Liver (tissue), 9 donors: ENCODE data around the gene CAMKMT. TPM values are rescaled to one million over a fixed set of nuclear protein-coding genes. Genes with fewer than 3 reads are reported as not detected.

ENCODE experiments used
- DNase-seq: peaks from one replicate; pipeline ENCODE4 v3.0.0-alpha.2; 2017; ENCODE audit warnings: low spot score
- H3K27ac ChIP-seq, 2 donors: one replicate each; pipeline ENCODE4 v1.7.0; 2013; ENCODE audit warnings: inconsistent platforms in 2 of 2, low read length in 2 of 2, control low read depth in 1 of 2, low read depth in 1 of 2, mild to moderate bottlenecking in 1 of 2
- H3K27me3 ChIP-seq, 4 donors: one replicate each; pipeline versions ENCODE4 v1.6.1 to v1.7.0; 2013; ENCODE audit warnings: low read length in 3 of 4, inconsistent platforms in 1 of 4, mild to moderate bottlenecking in 1 of 4, moderate library complexity in 1 of 4; ENCODE audit not compliant: control insufficient read depth in 4 of 4, insufficient read depth in 4 of 4
- H3K36me3 ChIP-seq, 4 donors: one replicate each; pipeline versions ENCODE4 v1.6.1 to v1.7.0; 2013; ENCODE audit warnings: low read length in 3 of 4, mild to moderate bottlenecking in 3 of 4, low read depth in 1 of 4, moderate library complexity in 1 of 4; ENCODE audit not compliant: control insufficient read depth in 4 of 4, insufficient read depth in 3 of 4
- H3K4me1 ChIP-seq, 4 donors: one replicate each; pipeline versions ENCODE4 v1.6.1 to v1.7.0; 2013; ENCODE audit warnings: low read length in 3 of 4, mild to moderate bottlenecking in 3 of 4, moderate library complexity in 1 of 4; ENCODE audit not compliant: control insufficient read depth in 4 of 4, insufficient read depth in 4 of 4
- H3K4me3 ChIP-seq, 3 donors: one replicate each; pipeline versions ENCODE4 v1.6.1 to v1.7.0; 2013; ENCODE audit warnings: low read length in 3 of 3, control low read depth in 1 of 3, low read depth in 1 of 3, mild to moderate bottlenecking in 1 of 3
- H3K9ac ChIP-seq, 2 donors: one replicate each; pipeline ENCODE4 v1.7.0; 2013; ENCODE audit warnings: low read length in 2 of 2, mild to moderate bottlenecking in 2 of 2, moderate library complexity in 2 of 2, control low read depth in 1 of 2, low read depth in 1 of 2
- H3K9me3 ChIP-seq, 4 donors: one replicate each; pipeline versions ENCODE4 v1.6.1 to v1.7.0; 2013; ENCODE audit warnings: low read length in 3 of 4; ENCODE audit not compliant: control insufficient read depth in 4 of 4
- ATF3 ChIP-seq: IDR thresholded peaks from 2 replicates; pipeline ENCODE4 v1.6.1; 2016; ENCODE audit warnings: antibody characterized with exemption
- EGR1 ChIP-seq, 2 donors: IDR thresholded peaks; 2 replicates each; pipeline ENCODE4 v1.6.1; 2016 to 2018; ENCODE audit warnings: antibody characterized with exemption in 2 of 2, low read depth in 2 of 2
- FOXA1 ChIP-seq: IDR thresholded peaks from 2 replicates; pipeline ENCODE4 v1.6.1; 2016; ENCODE audit warnings: antibody characterized with exemption
- FOXA2 ChIP-seq: IDR thresholded peaks from 2 replicates; pipeline ENCODE4 v1.6.1; 2016; ENCODE audit warnings: antibody characterized with exemption
- GABPA ChIP-seq, 2 donors: IDR thresholded peaks in 1 of 2; conservative IDR thresholded peaks in 1 of 2; 2 replicates each; pipeline ENCODE4 v1.6.1; 2016; ENCODE audit warnings: antibody characterized with exemption in 2 of 2, mild to moderate bottlenecking in 1 of 2, moderate library complexity in 1 of 2
- HNF4A ChIP-seq, 2 donors: conservative IDR thresholded peaks; 2 replicates each; pipeline ENCODE4 v1.6.1; 2016; ENCODE audit warnings: antibody characterized with exemption in 2 of 2, mild to moderate bottlenecking in 2 of 2
- HNF4G ChIP-seq: IDR thresholded peaks from 2 replicates; pipeline ENCODE4 v1.6.1; 2016; ENCODE audit warnings: antibody characterized with exemption
- JUND ChIP-seq, 2 donors: IDR thresholded peaks; 2 replicates each; pipeline ENCODE4 v1.6.1; 2016; ENCODE audit warnings: antibody characterized with exemption in 2 of 2
- NR2F2 ChIP-seq: IDR thresholded peaks from 2 replicates; pipeline ENCODE4 v1.6.1; 2016; ENCODE audit warnings: antibody characterized with exemption
- RAD21 ChIP-seq, 2 donors: IDR thresholded peaks; 2 replicates each; pipeline ENCODE4 v1.6.1; 2016; ENCODE audit warnings: antibody characterized with exemption in 2 of 2, mild to moderate bottlenecking in 2 of 2
- RXRA ChIP-seq, 2 donors: IDR thresholded peaks; 2 replicates each; pipeline ENCODE4 v1.6.1; 2017 to 2018; ENCODE audit warnings: antibody characterized with exemption in 2 of 2, mild to moderate bottlenecking in 1 of 2
- SP1 ChIP-seq: IDR thresholded peaks from 2 replicates; pipeline ENCODE4 v1.6.1; 2018; ENCODE audit warnings: antibody characterized with exemption, mild to moderate bottlenecking
- TAF1 ChIP-seq: conservative IDR thresholded peaks from 2 replicates; pipeline ENCODE4 v1.6.1; 2016; ENCODE audit warnings: antibody characterized with exemption, mild to moderate bottlenecking
- YY1 ChIP-seq: IDR thresholded peaks from 2 replicates; pipeline ENCODE4 v1.6.1; 2016; ENCODE audit warnings: antibody characterized with exemption, mild to moderate bottlenecking
- WGBS: extraction: QIAGEN DNeasy Blood & Tissue Kit; methylation state at CpG from one replicate; pipeline ENCODE4 v1.1.7; 2013; 5-methylcytosine and 5-hydroxymethylcytosine counted together
- polyA plus RNA-seq, 2 donors: library from polyadenylated mRNA; stranded (reverse) in 1 of 2; unstranded in 1 of 2; fragments of 200-250 nt in 1 of 2; fragments of >200 nt in 1 of 2; fragmentation: Nextera tagmentation in 1 of 2; extraction: Ambion mirVana in 1 of 2; gene quantifications; one replicate each; pipeline versions ENCODE4 v1.2.1 to v1.2.3, GENCODE V29; 2013 to 2015
- total RNA-seq, 2 donors: library from RNA; depleted of rRNA; stranded (reverse); fragments of >200 nt; gene quantifications; one replicate each; pipeline ENCODE4 v1.2.3, GENCODE V29; 2014
- TF ChIP-seq, protein P1 (sequence below): fragments of 150-350 bp; IDR thresholded peaks from 2 replicates; pipeline ENCODE4 v1.5.1; 2017; ENCODE audit warnings: improper control_type of control experiment, low read depth, low read length; ENCODE audit not compliant: missing input control
- TF ChIP-seq, protein P2 (sequence below): IDR thresholded peaks from 2 replicates; pipeline ENCODE4 v1.6.1; 2016; ENCODE audit warnings: antibody characterized with exemption
- TF ChIP-seq, protein P3 (sequence below): IDR thresholded peaks from 2 replicates; pipeline ENCODE4 v1.6.1; 2016; ENCODE audit warnings: antibody characterized with exemption
- TF ChIP-seq, protein P4 (sequence below): IDR thresholded peaks from 2 replicates; pipeline ENCODE4 v1.6.1; 2016; ENCODE audit warnings: antibody characterized with exemption, mild to moderate bottlenecking
- donor health status: healthy.
- donor health status: healthy.
- donor health status: healthy.
- donor health status: healthy.
- donor health status: healthy.

Gene CAMKMT
- total and polyA plus RNA-seq, 4 donors: 1.5 to 12.7 (median 7.1) TPM

- H3K27me3 ChIP-seq: no peaks in the 10 kb centered on the region
- no peak overlapping the region for H3K27ac ChIP-seq
- no peak overlapping the region for H3K9ac ChIP-seq
- no peaks in the 10 kb centered on the region for H3K36me3 ChIP-seq
- no peak for DNase-seq
- no peak for TF ChIP-seq TAF1
- no peak overlapping the region for H3K4me3 ChIP-seq
- WGBS: 92% methylated on average over 3 of the region's 3 CpGs
- H3K4me1 ChIP-seq: no peaks in the 10 kb centered on the region
- H3K9me3 ChIP-seq: no peaks in the 10 kb centered on the region
Measured at GRCh38 chr2:44723921-44724320, 362.2 kb downstream of the CAMKMT start.

DNA sequence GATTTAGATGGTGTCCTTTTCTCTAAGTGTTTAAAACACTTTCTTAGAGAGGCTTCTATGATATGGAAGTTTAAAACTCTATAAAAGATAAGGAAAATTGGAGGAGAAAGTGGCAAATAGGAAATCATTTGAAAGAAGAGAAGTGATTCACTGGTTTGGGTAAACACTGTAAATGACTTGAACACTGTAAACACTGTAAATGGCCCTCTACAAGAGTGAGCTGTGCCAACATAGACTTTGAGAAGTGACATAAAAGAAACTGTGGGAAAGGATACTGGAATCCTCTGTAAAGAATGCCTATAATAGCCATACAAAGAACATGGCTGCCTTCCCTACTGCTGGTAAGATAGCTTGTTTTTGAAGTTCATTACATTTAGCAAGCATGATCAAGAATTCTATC lies 368.8 kb downstream of the CAMKMT start:
- no peaks in the 10 kb centered on the region for H3K9me3 ChIP-seq
- TF ChIP-seq, protein P1, sequence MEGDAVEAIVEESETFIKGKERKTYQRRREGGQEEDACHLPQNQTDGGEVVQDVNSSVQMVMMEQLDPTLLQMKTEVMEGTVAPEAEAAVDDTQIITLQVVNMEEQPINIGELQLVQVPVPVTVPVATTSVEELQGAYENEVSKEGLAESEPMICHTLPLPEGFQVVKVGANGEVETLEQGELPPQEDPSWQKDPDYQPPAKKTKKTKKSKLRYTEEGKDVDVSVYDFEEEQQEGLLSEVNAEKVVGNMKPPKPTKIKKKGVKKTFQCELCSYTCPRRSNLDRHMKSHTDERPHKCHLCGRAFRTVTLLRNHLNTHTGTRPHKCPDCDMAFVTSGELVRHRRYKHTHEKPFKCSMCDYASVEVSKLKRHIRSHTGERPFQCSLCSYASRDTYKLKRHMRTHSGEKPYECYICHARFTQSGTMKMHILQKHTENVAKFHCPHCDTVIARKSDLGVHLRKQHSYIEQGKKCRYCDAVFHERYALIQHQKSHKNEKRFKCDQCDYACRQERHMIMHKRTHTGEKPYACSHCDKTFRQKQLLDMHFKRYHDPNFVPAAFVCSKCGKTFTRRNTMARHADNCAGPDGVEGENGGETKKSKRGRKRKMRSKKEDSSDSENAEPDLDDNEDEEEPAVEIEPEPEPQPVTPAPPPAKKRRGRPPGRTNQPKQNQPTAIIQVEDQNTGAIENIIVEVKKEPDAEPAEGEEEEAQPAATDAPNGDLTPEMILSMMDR: no peak
- TF ChIP-seq HNF4G (no peak), JUND (IDR thresholded peaks at IDR 0.05) (no peak), FOXA1 (no peak), RAD21 (IDR thresholded peaks at IDR 0.05) (no peak), HNF4A (conservative IDR thresholded peaks at IDR 0.05) (no peak), GABPA (IDR thresholded peaks at IDR 0.05 in 1 of 2, conservative IDR thresholded peaks at IDR 0.05 in 1 of 2) (no peak), EGR1 (IDR thresholded peaks at IDR 0.05; ENCODE audit: low read depth in 2 of 2) (no peak), FOXA2 (no peak), TAF1 (no peak), NR2F2 (no peak), RXRA (IDR thresholded peaks at IDR 0.05) (no peak), ATF3 (no peak), YY1 (no peak), SP1 (no peak)
- TF ChIP-seq, protein P2, sequence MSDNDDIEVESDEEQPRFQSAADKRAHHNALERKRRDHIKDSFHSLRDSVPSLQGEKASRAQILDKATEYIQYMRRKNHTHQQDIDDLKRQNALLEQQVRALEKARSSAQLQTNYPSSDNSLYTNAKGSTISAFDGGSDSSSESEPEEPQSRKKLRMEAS: no peak
- TF ChIP-seq, protein P3, sequence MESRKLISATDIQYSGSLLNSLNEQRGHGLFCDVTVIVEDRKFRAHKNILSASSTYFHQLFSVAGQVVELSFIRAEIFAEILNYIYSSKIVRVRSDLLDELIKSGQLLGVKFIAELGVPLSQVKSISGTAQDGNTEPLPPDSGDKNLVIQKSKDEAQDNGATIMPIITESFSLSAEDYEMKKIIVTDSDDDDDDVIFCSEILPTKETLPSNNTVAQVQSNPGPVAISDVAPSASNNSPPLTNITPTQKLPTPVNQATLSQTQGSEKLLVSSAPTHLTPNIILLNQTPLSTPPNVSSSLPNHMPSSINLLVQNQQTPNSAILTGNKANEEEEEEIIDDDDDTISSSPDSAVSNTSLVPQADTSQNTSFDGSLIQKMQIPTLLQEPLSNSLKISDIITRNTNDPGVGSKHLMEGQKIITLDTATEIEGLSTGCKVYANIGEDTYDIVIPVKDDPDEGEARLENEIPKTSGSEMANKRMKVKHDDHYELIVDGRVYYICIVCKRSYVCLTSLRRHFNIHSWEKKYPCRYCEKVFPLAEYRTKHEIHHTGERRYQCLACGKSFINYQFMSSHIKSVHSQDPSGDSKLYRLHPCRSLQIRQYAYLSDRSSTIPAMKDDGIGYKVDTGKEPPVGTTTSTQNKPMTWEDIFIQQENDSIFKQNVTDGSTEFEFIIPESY: no peak
- TF ChIP-seq, protein P4, sequence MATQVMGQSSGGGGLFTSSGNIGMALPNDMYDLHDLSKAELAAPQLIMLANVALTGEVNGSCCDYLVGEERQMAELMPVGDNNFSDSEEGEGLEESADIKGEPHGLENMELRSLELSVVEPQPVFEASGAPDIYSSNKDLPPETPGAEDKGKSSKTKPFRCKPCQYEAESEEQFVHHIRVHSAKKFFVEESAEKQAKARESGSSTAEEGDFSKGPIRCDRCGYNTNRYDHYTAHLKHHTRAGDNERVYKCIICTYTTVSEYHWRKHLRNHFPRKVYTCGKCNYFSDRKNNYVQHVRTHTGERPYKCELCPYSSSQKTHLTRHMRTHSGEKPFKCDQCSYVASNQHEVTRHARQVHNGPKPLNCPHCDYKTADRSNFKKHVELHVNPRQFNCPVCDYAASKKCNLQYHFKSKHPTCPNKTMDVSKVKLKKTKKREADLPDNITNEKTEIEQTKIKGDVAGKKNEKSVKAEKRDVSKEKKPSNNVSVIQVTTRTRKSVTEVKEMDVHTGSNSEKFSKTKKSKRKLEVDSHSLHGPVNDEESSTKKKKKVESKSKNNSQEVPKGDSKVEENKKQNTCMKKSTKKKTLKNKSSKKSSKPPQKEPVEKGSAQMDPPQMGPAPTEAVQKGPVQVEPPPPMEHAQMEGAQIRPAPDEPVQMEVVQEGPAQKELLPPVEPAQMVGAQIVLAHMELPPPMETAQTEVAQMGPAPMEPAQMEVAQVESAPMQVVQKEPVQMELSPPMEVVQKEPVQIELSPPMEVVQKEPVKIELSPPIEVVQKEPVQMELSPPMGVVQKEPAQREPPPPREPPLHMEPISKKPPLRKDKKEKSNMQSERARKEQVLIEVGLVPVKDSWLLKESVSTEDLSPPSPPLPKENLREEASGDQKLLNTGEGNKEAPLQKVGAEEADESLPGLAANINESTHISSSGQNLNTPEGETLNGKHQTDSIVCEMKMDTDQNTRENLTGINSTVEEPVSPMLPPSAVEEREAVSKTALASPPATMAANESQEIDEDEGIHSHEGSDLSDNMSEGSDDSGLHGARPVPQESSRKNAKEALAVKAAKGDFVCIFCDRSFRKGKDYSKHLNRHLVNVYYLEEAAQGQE: no peak
- no peaks in the 10 kb centered on the region for H3K4me1 ChIP-seq
- no peak for DNase-seq
- no peak overlapping the region for H3K27ac ChIP-seq
- no peaks in the 10 kb centered on the region for H3K36me3 ChIP-seq
- H3K27me3 ChIP-seq: no peaks in the 10 kb centered on the region
- H3K4me3 ChIP-seq: no peak overlapping the region
- H3K9ac ChIP-seq: no peak overlapping the region
